ACC112 (cell line): ENCODE results near the gene PLCB4.

Experiments used
- H2AFZ ChIP-seq: fragments of 200-600 bp; sonication (generic); one replicate; pipeline ENCODE4 v1.6.0; 2017; ENCODE audit warnings: antibody characterized with exemption, low read length; ENCODE audit not compliant: unreplicated experiment
- H3K27ac ChIP-seq: fragments of 200-600 bp; sonication (generic); 2 replicates; pipeline ENCODE4 v1.5.1; 2014; ENCODE audit warnings: low read depth, mild to moderate bottlenecking, antibody characterized with exemption, low read length, moderate library complexity
- H3K27me3 ChIP-seq: fragments of 200-600 bp; sonication (generic); 2 replicates; pipeline ENCODE4 v1.6.1; 2014; ENCODE audit warnings: mild to moderate bottlenecking, antibody characterized with exemption, low read length, moderate library complexity, mixed read lengths; ENCODE audit not compliant: insufficient read depth
- H3K36me3 ChIP-seq: fragments of 200-600 bp; sonication (generic); 2 replicates; pipeline ENCODE4 v1.6.1; 2016; ENCODE audit warnings: mild to moderate bottlenecking, antibody characterized with exemption, low read length, moderate library complexity, mixed read lengths; ENCODE audit not compliant: insufficient read depth
- H3K4me1 ChIP-seq: fragments of 200-600 bp; sonication (generic); one replicate; pipeline ENCODE4 v1.6.1; 2016; ENCODE audit warnings: low read length, mixed read lengths; ENCODE audit not compliant: insufficient read depth, unreplicated experiment, control insufficient read depth
- H3K4me3 ChIP-seq: fragments of 200-600 bp; sonication (generic); 2 replicates; pipeline ENCODE4 v1.5.1; 2014; ENCODE audit warnings: mild to moderate bottlenecking, low read depth, low read length
- H3K79me2 ChIP-seq: fragments of 200-600 bp; sonication (generic); one replicate; pipeline ENCODE4 v1.6.0; 2016; ENCODE audit warnings: low read length; ENCODE audit not compliant: control insufficient read depth, unreplicated experiment, insufficient read depth

Gene PLCB4

GRCh38 chr20:9523636-9524035 lies 454.7 kb downstream of the PLCB4 start:
- no peak overlapping the region for H3K4me3 ChIP-seq
- H3K79me2 ChIP-seq = no peaks in the 10 kb centered on the region
- H3K27ac ChIP-seq = no peak overlapping the region
- no peaks in the 10 kb centered on the region for H3K4me1 ChIP-seq
- H3K36me3 ChIP-seq = no peaks in the 10 kb centered on the region
- peaks cover 58% of the 10 kb centered on the region for H3K27me3 ChIP-seq
- H2AFZ ChIP-seq = no peak overlapping the region
